ENCODE results near the gene AGBL4.

AGBL4 gene

GRCh38 chr1:48756683-48757316 lies 1267.0 kb downstream of the AGBL4 start:
- FAIRE-seq: no peak
- no peak for DNase-seq (ENCODE audit: insufficient read length, low spot score)
- TF ChIP-seq, protein P1, sequence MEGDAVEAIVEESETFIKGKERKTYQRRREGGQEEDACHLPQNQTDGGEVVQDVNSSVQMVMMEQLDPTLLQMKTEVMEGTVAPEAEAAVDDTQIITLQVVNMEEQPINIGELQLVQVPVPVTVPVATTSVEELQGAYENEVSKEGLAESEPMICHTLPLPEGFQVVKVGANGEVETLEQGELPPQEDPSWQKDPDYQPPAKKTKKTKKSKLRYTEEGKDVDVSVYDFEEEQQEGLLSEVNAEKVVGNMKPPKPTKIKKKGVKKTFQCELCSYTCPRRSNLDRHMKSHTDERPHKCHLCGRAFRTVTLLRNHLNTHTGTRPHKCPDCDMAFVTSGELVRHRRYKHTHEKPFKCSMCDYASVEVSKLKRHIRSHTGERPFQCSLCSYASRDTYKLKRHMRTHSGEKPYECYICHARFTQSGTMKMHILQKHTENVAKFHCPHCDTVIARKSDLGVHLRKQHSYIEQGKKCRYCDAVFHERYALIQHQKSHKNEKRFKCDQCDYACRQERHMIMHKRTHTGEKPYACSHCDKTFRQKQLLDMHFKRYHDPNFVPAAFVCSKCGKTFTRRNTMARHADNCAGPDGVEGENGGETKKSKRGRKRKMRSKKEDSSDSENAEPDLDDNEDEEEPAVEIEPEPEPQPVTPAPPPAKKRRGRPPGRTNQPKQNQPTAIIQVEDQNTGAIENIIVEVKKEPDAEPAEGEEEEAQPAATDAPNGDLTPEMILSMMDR (IDR thresholded peaks at IDR 0.05; ENCODE audit: insufficient read depth, missing control alignments): no peak

GRCh38 chr1:48753293-48753692 lies 1270.5 kb downstream of the AGBL4 start:
- TF ChIP-seq, protein P1 (IDR thresholded peaks at IDR 0.05; ENCODE audit: insufficient read depth, missing control alignments): no peak
- DNase-seq (ENCODE audit: insufficient read length, low spot score) (no peak), FAIRE-seq (no peak)

- no peak for FAIRE-seq
- TF ChIP-seq, protein P1 (IDR thresholded peaks at IDR 0.05; ENCODE audit: insufficient read depth, missing control alignments): no peak
- no peak for DNase-seq (ENCODE audit: insufficient read length, low spot score)
Measured at GRCh38 chr1:48750109-48750508, 1273.6 kb downstream of the AGBL4 start.

DNA sequence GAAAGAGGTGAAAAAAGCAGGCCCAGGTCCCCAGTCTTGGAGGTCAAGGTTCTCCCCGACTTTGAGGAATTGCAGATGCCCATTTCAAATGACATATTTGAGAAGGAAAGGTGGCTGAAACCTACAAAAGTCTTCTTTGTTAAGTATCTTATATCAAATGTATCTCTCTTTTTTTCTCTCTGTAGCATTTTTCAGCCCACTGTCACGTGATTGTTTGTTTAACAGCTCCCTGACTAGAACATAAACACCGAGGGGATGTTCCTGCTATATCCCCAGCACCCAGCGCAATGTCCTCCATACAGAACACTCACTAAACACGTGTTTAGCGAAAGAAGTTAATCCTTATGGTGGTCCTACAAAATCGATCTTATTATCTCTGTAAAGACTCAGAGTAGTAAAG lies 1274.7 kb downstream of the AGBL4 start:
- TF ChIP-seq, protein P1 (IDR thresholded peaks at IDR 0.05; ENCODE audit: insufficient read depth, missing control alignments): no peak
- FAIRE-seq (no peak), DNase-seq (ENCODE audit: insufficient read length, low spot score) (no peak)

- FAIRE-seq (no peak), DNase-seq (ENCODE audit: insufficient read length, low spot score) (no peak)
- TF ChIP-seq, protein P1 (IDR thresholded peaks at IDR 0.05; ENCODE audit: insufficient read depth, missing control alignments): no peak
Measured at GRCh38 chr1:48746906-48747305, 1276.8 kb downstream of the AGBL4 start.

DNA sequence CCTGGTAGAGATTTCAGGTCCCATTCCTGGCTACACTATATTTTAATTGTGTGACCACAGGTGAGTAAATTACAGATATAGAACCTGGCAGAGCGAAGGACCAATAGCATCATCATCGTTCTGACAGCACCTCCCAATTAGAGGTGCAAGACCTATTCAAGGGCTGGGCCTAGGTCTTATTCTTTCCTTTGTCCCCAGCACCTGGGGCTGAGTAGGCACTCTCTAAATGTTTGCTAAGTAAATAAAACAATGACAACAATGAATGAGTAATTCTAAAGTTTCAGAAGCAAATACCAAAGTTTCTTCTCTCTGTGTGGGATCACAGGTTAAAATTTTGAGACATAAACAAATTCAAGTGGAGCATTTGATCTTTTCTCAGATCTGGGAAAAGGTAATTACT lies 1279.7 kb downstream of the AGBL4 start:
- no peak for DNase-seq (ENCODE audit: insufficient read length, low spot score)
- TF ChIP-seq, protein P1 (IDR thresholded peaks at IDR 0.05; ENCODE audit: insufficient read depth, missing control alignments): no peak

GRCh38 chr1:48743480-48743879 lies 1280.3 kb downstream of the AGBL4 start:
- FAIRE-seq: no peak
- no peak for DNase-seq (ENCODE audit: insufficient read length, low spot score)

More for the DNA sequence above, 1279.7 kb downstream of the AGBL4 start:
- no peak for FAIRE-seq

More at GRCh38 chr1:48743480-48743879, 1280.3 kb downstream of the AGBL4 start:
- TF ChIP-seq, protein P1 (IDR thresholded peaks at IDR 0.05; ENCODE audit: insufficient read depth, missing control alignments): no peak

Measured in D721Med (cell line).